Esophagus muscularis mucosa (tissue), 3 donors: Measurements from ENCODE around the gene DUSP16.

ENCODE experiments used
- POLR2A ChIP-seq: fragments of 450-650 bp; IDR thresholded peaks from one replicate; pipeline ENCODE4 v1.6.1; 2017; ENCODE audit warnings: antibody characterized with exemption, moderate library complexity, mild to moderate bottlenecking, low read depth
- TF ChIP-seq, protein P1 (sequence below), 3 experiments: fragments of 200-600 bp in 2 of 3; fragments of 450-650 bp in 1 of 3; sonication (generic) in 2 of 3; IDR thresholded peaks; one replicate each; pipeline ENCODE4 v1.5.1; 2017 to 2019; ENCODE audit warnings: antibody characterized with exemption in 3 of 3, mild to moderate bottlenecking in 2 of 3, moderate library complexity in 1 of 3

DNA sequence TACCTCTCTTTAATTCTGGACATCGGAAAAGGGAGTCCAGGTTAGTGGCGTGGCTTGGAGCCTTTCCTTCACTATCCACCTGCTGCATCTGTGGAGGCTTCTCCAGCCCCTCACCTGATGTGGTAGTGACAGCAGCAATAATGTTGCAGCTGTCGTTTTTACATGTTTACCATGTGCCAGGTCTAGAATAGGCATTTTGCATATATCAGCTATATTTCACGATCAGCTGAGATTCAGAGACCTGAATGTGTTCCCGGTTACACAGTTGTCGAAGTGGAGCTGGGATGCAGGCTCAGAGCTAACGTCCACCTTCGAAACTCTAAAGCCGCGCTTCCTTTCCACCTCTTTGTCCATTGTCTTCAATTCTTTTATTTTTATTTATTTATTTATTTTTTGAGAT is 114.8 kb downstream of the DUSP16 start:
- TF ChIP-seq, protein P1, sequence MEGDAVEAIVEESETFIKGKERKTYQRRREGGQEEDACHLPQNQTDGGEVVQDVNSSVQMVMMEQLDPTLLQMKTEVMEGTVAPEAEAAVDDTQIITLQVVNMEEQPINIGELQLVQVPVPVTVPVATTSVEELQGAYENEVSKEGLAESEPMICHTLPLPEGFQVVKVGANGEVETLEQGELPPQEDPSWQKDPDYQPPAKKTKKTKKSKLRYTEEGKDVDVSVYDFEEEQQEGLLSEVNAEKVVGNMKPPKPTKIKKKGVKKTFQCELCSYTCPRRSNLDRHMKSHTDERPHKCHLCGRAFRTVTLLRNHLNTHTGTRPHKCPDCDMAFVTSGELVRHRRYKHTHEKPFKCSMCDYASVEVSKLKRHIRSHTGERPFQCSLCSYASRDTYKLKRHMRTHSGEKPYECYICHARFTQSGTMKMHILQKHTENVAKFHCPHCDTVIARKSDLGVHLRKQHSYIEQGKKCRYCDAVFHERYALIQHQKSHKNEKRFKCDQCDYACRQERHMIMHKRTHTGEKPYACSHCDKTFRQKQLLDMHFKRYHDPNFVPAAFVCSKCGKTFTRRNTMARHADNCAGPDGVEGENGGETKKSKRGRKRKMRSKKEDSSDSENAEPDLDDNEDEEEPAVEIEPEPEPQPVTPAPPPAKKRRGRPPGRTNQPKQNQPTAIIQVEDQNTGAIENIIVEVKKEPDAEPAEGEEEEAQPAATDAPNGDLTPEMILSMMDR (IDR thresholded peaks at IDR 0.05) = no peak
- no peak for TF ChIP-seq POLR2A
